Cardiac fibroblast (primary cell): ENCODE results near the gene HSPB3.

Experiments
- DNase-seq, 2 donors: peaks; one replicate each; pipeline versions ENCODE4 v3.0.0 to v3.0.0-alpha.2; 2010; ENCODE audit warnings: low read depth in 2 of 2
- H3K4me3 ChIP-seq, 2 donors: replicated peaks in 1 of 2; 1 replicate in 1 of 2; 2 replicates in 1 of 2; pipeline ENCODE4 v1.5.1; 2011; ENCODE audit warnings: low read depth in 2 of 2, low read length in 2 of 2, mild to moderate bottlenecking in 2 of 2, moderate library complexity in 1 of 2
- CTCF ChIP-seq: IDR thresholded peaks from one replicate; pipeline ENCODE4 v1.5.1; 2011; ENCODE audit warnings: low read depth, mild to moderate bottlenecking, low read length, inconsistent platforms

HSPB3 gene

GRCh38 chr5:54457094-54457862, 1.8 kb downstream of the HSPB3 start:
- TF ChIP-seq CTCF = no peak
- DNase-seq = peak; percentile 62 to 88
- no peak overlapping the region for H3K4me3 ChIP-seq

GRCh38 chr5:54458221-54458620, 2.7 kb downstream of the HSPB3 start:
- no peak overlapping the region for H3K4me3 ChIP-seq
- DNase-seq = no peak
- TF ChIP-seq CTCF = no peak

GRCh38 chr5:54460181-54460919, 4.9 kb downstream of the HSPB3 start:
- no peak overlapping the region for H3K4me3 ChIP-seq
- peak; percentile 25 to 27 for DNase-seq
- no peak for TF ChIP-seq CTCF

GRCh38 chr5:54462281-54462680, 6.8 kb downstream of the HSPB3 start:
- H3K4me3 ChIP-seq = no peak overlapping the region
- no peak for DNase-seq
- TF ChIP-seq CTCF = no peak

GRCh38 chr5:54463713-54464112, 8.2 kb downstream of the HSPB3 start:
- no peak for TF ChIP-seq CTCF
- no peak overlapping the region for H3K4me3 ChIP-seq
- DNase-seq = peak in 1 of 2 donors; percentile 14

- DNase-seq = peak; percentile 16 to 22
- peak overlapping the region in 1 of 2 donors; percentile 15 for H3K4me3 ChIP-seq
- no peak for TF ChIP-seq CTCF
Observed at GRCh38 chr5:54469622-54470021, 14.1 kb downstream of the HSPB3 start.
